Pons (tissue), 1 donor: ENCODE data around the gene DYRK3.
"Not testable (repeated sequence)": the region's sequence is repeated elsewhere in the genome, so short reads cannot be mapped to it uniquely, and the experiment has no call there.

Experiments used
- DNase-seq: peaks from one replicate; pipeline ENCODE4 v3.0.0-alpha.2; 2016; ENCODE audit warnings: low spot score

Gene DYRK3

DNA sequence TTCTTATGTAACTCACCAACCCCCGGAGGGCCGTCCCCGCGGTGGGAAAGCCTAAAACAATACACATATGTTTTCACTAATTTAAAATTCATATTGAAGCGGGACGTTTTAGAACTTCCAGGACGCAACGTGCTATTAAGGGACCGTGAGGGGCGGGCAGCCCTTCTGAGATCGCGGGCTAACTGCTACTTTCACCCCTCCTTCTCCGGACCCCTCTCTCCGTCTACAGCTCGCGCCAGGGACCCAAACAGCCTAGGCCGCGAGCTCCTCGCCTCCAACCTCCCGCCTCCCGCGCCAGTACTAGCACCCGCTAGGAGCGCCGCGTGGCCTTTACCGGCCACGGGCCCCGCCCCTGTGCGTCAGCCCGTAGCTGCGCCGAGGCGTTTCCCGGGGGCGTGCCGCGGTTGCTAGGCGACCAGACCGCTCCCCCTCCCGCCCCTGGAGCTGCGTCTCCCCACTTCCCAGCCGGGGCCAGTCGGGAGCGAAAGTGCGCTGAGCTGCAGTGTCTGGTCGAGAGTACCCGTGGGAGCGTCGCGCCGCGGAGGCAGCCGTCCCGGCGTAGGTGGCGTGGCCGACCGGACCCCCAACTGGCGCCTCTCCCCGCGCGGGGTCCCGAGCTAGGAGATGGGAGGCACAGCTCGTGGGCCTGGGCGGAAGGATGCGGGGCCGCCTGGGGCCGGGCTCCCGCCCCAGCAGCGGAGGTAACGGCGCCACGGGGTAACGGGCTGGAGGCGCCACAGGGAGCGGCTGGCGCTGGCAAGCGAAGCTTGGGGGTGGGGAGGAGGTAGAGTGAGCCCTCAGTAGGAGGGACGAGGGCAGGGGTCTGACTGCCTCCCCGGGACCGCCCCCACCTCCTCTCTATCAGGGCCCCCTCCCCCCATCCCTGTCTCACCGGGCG lies at the start of gene DYRK3:
Gene DYRK3, plus strand, starts transcription at position 457 of the 898 bp plus-strand sequence. Its CDS starts 168 bp downstream, at position 625.
- DNase-seq: peak; percentile 84

DNA sequence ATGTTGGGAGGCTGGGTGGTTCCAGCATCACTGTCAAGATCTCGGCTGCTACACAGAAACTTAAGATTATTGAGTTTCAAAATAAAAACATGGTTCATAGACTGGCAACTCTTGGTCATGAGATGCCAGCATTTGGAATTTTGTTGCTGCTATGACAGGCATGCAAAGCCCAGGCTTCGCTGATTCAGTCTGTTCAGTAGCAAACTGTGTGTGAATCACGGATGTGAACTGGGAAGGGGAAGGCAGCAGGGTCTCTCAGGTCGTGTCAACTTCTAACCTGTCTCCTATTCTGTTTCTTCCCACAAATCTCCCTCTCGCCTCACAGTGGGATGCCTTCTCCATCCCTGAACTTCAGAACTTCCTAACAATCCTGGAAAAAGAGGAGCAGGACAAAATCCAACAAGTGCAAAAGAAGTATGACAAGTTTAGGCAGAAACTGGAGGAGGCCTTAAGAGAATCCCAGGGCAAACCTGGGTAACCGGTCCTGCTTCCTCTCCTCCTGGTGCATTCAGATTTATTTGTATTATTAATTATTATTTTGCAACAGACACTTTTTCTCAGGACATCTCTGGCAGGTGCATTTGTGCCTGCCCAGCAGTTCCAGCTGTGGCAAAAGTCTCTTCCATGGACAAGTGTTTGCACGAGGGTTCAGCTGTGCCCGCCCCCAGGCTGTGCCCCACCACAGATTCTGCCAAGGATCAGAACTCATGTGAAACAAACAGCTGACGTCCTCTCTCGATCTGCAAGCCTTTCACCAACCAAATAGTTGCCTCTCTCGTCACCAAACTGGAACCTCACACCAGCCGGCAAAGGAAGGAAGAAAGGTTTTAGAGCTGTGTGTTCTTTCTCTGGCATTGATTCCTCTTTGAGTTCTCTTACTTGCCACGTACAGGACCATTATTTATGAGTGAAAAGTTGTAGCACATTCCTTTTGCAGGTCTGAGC lies 48.6 kb upstream of the DYRK3 start:
- DNase-seq: no peak

DNA sequence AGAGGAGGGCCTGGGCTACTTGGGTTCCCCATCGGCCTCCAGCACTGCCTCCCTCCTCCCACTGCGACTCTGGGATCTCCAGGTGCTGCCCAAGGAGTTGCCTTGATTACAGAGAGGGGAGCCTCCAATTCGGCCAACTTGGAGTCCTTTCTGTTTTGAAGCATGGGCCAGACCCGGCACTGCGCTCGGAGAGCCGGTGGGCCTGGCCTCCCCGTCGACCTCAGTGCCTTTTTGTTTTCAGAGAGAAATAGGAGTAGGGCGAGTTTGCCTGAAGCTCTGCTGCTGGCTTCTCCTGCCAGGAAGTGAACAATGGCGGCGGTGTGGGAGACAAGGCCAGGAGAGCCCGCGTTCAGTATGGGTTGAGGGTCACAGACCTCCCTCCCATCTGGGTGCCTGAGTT lies 47.4 kb upstream of the DYRK3 start:
- no peak for DNase-seq

GRCh38 chr1:206588492-206588891 lies 46.8 kb upstream of the DYRK3 start:
- no peak for DNase-seq

DNA sequence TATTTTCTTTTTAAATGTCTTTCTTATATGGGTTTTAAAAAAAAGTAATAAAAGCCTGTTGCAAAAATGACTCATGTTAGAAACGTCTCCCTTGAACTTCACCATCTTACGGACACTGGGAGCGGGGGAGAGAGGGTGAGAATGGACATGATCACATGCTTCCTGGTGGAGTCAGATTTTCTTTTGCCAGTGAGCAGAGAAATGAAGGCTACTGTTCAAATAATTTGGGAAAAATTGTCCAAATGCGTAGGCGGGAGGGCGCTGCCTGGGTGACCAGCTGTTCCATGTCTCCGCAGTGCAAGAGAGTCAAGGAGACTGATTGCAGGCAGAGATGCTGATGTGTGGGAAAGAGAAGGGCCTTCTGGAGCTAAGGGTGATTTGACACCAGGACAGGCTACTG lies 46.1 kb upstream of the DYRK3 start:
- no peak for DNase-seq

GRCh38 chr1:206590025-206590758 lies 45.1 kb upstream of the DYRK3 start:
- DNase-seq: no peak

GRCh38 chr1:206591226-206591625 lies 44.1 kb upstream of the DYRK3 start:
- no peak for DNase-seq

DNA sequence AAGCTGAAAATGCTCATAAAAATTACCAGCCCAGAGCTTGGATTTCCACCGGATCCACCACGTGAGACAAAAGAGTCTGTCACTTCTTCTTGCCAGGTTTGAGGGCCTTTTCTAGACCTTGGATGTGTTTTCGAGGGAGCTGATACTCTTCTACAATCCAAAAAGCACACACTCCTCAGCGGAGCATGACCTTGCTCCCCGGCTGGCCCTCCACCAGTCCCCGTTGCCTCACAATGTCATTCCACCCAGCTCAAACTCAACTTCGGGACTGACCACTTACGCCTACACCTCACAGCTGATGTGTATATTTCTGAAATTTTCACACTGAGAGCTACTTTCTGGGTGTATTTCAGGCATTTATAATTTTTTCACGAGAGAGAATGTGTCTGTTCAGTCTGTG lies 43.6 kb upstream of the DYRK3 start:
- no peak for DNase-seq

DNA sequence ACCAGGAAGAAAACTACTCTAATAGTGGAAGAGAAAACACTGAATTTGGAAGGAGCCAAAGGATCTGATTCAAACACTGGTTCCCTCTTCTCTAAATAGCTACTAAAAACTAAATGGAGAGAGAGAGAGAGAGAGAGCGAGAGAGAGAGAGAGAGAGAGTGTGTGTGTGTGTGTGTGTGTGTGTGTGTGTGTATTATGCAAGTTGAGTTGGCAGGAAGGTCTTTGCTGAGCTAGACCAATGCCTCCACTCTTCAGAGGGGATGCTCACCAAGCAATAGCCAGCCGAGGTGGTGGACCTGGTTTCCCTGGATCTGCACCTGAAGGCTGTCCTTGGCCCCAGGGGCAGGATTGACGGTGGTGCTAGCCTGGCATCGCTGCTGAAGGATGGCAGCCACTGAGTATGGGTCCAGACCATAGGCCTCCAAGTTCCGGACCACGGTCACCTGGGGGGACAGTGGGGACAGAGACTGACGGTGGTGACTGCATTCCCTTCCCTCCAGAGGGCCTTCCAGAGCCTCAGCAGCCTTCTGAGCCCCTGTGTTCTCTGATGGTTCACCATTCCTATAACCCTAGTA lies 41.9 kb upstream of the DYRK3 start:
- DNase-seq: no peak

DNA sequence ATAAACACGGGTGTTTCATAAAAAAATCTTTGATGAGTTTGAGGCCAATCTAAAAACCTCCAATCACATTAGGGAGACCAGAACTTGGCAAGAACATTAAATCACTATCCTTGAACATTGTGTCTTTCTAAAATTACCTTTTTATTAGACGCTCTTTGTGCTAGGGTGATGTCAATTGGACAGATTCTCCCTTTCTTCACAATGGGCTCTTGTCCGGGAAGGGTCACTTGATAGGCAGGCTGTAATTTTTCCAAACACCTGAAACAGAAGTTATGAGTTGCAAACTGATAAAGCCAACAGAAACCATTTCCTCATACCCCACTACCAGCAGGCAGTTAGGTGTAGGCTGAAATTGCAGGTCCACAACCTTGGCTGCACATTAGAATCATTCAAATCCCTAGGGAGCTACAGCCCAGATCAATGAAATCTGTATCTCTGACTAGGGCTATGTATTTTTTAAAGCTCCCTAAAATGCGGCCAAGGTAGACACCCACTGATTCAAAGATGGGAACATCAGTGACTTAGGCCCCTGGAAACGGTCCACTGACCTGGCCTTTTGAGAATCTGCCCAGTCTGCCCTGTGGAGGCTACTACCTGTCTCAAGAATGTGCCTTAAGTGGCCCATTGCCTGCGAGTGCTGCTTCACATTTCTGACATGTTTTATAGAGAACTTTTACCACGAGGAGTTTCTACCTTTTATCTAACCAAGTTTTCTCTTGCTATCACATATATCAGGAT lies 39.6 kb upstream of the DYRK3 start:
- no peak for DNase-seq

- no peak for DNase-seq
Measured at GRCh38 chr1:206596319-206596666, 39.0 kb upstream of the DYRK3 start.

DNA sequence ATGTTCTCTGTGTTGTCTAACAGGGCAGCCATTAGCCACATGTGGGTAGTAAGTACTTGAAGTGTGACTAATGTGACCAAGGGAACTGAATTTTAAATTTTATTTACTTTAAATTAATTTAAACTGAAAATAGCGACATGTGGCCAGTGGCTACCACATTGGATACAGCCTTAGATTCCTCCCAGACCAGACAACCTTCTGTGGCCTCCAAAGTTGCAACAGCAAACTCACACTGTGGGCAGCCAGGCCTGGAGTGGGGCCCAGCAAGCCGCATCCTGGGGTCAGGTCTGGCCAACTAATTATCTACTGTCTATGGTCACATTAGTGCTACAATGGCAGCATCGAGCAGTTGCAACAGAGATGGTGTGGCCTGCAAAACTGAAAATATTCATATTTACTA lies 34.8 kb upstream of the DYRK3 start:
- no peak for DNase-seq

GRCh38 chr1:206604861-206605260 lies 30.5 kb upstream of the DYRK3 start:
- no peak for DNase-seq

- no peak for DNase-seq
Measured at GRCh38 chr1:206606867-206607266, 28.5 kb upstream of the DYRK3 start.

DNA sequence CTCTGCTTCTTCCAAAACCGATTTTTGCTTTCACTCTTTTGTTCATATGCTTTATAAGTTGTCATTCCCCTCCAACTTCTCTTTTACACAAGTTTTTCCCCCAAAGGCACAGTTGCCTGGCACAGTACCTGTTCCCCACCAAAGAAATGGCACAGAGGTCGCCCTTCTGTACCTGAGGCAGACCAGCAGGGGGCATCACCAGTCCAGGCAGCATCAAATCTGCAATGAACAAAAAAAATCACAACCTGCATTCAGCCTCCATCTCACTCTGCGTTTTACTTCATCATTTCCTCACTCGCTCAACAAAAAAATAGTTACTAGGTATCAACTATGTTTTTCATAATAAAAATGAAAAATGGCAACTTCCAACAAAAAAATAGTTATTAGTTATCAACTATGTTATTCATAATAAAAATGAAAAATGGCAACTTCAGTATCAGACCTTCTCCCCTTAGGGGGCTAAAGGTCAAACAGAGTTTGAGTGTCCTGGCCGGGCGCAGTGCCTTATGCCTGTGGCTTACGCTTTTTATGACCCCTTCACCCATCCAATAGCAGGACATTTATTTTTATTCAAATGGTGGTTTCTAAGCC lies 27.1 kb upstream of the DYRK3 start:
- DNase-seq: no peak

GRCh38 chr1:206609229-206609991 lies 25.9 kb upstream of the DYRK3 start:
- DNase-seq: no peak

DNA sequence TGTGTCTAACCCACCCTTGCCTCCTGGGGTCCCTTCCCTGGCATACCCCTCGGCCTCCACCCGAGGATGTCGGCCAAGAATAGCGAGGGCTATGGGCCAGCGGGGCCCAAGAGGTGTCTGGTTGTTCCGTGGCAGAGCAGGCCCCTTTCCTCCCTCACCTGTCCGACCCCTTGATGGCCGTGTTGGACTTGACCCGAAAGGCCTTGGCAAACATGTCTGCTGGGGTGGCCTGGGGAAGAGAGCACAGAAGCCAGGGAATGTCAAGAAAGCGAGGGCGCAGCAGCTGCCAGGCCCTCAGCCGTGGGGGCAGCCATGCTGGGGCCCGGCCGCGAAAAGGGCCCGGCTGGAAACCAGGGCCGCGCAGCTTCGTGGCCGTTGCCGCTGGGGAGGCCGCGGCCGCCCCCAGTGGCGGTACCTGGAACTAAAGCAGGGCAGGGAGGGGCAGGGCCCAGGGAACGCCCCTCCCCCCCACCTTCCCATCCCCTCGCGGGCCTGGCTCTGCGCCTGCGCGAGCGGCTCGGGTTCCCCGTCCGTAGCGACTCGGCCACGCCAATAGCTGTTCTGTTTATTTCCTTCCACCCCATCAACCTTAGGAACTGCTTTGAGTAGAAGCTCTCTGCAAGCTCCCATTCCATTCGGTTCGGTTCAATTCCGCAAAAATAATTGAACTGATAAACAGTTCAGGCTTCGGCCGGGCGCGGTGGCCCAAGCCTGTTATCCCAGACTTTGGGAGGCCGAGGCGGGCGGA lies 23.0 kb upstream of the DYRK3 start, which contains the start of gene EIF2D:
Gene EIF2D, minus strand, starts transcription at position 337 of the 748 bp plus-strand sequence. Its CDS starts 123 bp downstream, at position 214.
- peak; percentile 91 for DNase-seq

GRCh38 chr1:206626396-206626795 lies 8.9 kb upstream of the DYRK3 start:
- DNase-seq: not testable (repeated sequence)

GRCh38 chr1:206628916-206629315 lies 6.4 kb upstream of the DYRK3 start:
- DNase-seq: no peak
